Astrocyte (in vitro differentiated cells and primary cell): ENCODE data around the gene UGGT2. TPM values are rescaled to one million over a fixed set of nuclear protein-coding genes. Genes with fewer than 3 reads are reported as not detected.

Experiments
- DNase-seq: peaks from one replicate; pipeline ENCODE4 v3.0.0-alpha.2; 2010; ENCODE audit warnings: low read depth
- FAIRE-seq: peaks from 2 replicates; lab custom pipeline; 2011; peaks lifted over from hg19 to GRCh38; lab: Jason Lieb, UNC
- H2AFZ ChIP-seq: 2 replicates; pipeline ENCODE4 v1.6.0; 2012; ENCODE audit warnings: low read depth, low read length, inconsistent platforms
- H3K27ac ChIP-seq: 2 replicates; pipeline ENCODE4 v1.5.1; 2011; ENCODE audit warnings: low read depth, low read length, inconsistent platforms
- H3K27me3 ChIP-seq: 2 replicates; pipeline ENCODE4 v1.6.0; 2011; ENCODE audit warnings: low read length, inconsistent platforms; ENCODE audit not compliant: insufficient read depth
- H3K36me3 ChIP-seq: 2 replicates; pipeline ENCODE4 v1.5.1; 2011; ENCODE audit warnings: low read length, inconsistent platforms; ENCODE audit not compliant: insufficient read depth
- H3K4me1 ChIP-seq: 2 replicates; pipeline ENCODE4 v1.5.1; 2011; ENCODE audit warnings: low read length, inconsistent platforms; ENCODE audit not compliant: insufficient read depth
- H3K4me2 ChIP-seq: 2 replicates; pipeline ENCODE4 v1.6.0; 2012; ENCODE audit warnings: low read length, inconsistent platforms
- H3K4me3 ChIP-seq: 2 replicates; pipeline ENCODE4 v1.5.1; 2011; ENCODE audit warnings: low read depth, mild to moderate bottlenecking, low read length, inconsistent platforms; ENCODE audit not compliant: insufficient read depth
- H3K79me2 ChIP-seq: 2 replicates; pipeline ENCODE4 v1.6.0; 2012; ENCODE audit warnings: mild to moderate bottlenecking, low read length, inconsistent platforms; ENCODE audit not compliant: insufficient read depth
- H3K9ac ChIP-seq: 2 replicates; pipeline ENCODE4 v1.6.0; 2012; ENCODE audit warnings: mild to moderate bottlenecking, low read length, inconsistent platforms
- H3K9me3 ChIP-seq: 2 replicates; pipeline ENCODE4 v1.5.1; 2012; ENCODE audit warnings: low read depth, mild to moderate bottlenecking, low read length, inconsistent platforms; ENCODE audit not compliant: insufficient read depth
- H4K20me1 ChIP-seq: 2 replicates; pipeline ENCODE4 v1.6.0; 2012; ENCODE audit warnings: low read length, inconsistent platforms; ENCODE audit not compliant: insufficient read depth
- H3K27ac Mint-ChIP-seq: one replicate; pipeline ENCODE4 v1.8.0; 2021; ENCODE audit warnings: mild to moderate bottlenecking, mixed read lengths; ENCODE audit not compliant: unreplicated experiment
- H3K27me3 Mint-ChIP-seq: one replicate; pipeline ENCODE4 v1.8.0; 2021; ENCODE audit warnings: low read depth, mixed read lengths; ENCODE audit not compliant: unreplicated experiment
- H3K36me3 Mint-ChIP-seq: one replicate; pipeline ENCODE4 v1.8.0; 2021; ENCODE audit warnings: low read depth, mixed read lengths; ENCODE audit not compliant: unreplicated experiment
- H3K4me1 Mint-ChIP-seq: one replicate; pipeline ENCODE4 v1.8.0; 2021; ENCODE audit warnings: low read depth, mixed read lengths; ENCODE audit not compliant: unreplicated experiment
- H3K4me3 Mint-ChIP-seq: one replicate; pipeline ENCODE4 v1.8.0; 2021; ENCODE audit warnings: mild to moderate bottlenecking, moderate library complexity, mixed read lengths; ENCODE audit not compliant: unreplicated experiment
- H3K9me3 Mint-ChIP-seq: one replicate; pipeline ENCODE4 v1.8.0; 2021; ENCODE audit warnings: mild to moderate bottlenecking, mixed read lengths; ENCODE audit not compliant: unreplicated experiment
- CTCF ChIP-seq: IDR thresholded peaks from 2 replicates; pipeline ENCODE4 v1.5.1; 2011; ENCODE audit warnings: low read depth, mild to moderate bottlenecking, inconsistent platforms, low read length, moderate library complexity; ENCODE audit not compliant: insufficient read depth
- EZH2 ChIP-seq: IDR thresholded peaks from 2 replicates; pipeline ENCODE4 v1.6.1; 2012; ENCODE audit warnings: mild to moderate bottlenecking, low read length, inconsistent platforms; ENCODE audit not compliant: insufficient read depth
- total RNA-seq: library from RNA; stranded (reverse); gene quantifications from 2 replicates; pipeline ENCODE4 v1.2.1, GENCODE V29; 2021

UGGT2 gene
- total RNA-seq, 1 donor from 2014 or later: 36.2 TPM

GRCh38 chr13:95955719-95956118 lies 97.5 kb downstream of the UGGT2 start:
- Mint-ChIP-seq H3K27me3 (no peaks in the 10 kb centered on the region), H3K4me3 (no peak overlapping the region), H3K27ac (no peak overlapping the region), H3K36me3 (peaks cover 18% of the 10 kb centered on the region), H3K9me3 (peaks cover 13% of the 10 kb centered on the region), H3K4me1 (peaks cover 7% of the 10 kb centered on the region)
- no peaks in the 10 kb centered on the region for H3K27me3 ChIP-seq
- TF ChIP-seq EZH2: no peak
- TF ChIP-seq CTCF: no peak
- no peak overlapping the region for H2AFZ ChIP-seq
- H3K9ac ChIP-seq: no peak overlapping the region
- no peak overlapping the region for H3K4me2 ChIP-seq
- no peak overlapping the region for H3K27ac ChIP-seq
- no peak for DNase-seq
- H3K4me1 ChIP-seq: no peaks in the 10 kb centered on the region
- H3K9me3 ChIP-seq: no peaks in the 10 kb centered on the region
- no peaks in the 10 kb centered on the region for H3K79me2 ChIP-seq
- H4K20me1 ChIP-seq: peaks cover 6% of the 10 kb centered on the region
- FAIRE-seq: no peak
- H3K36me3 ChIP-seq: no peaks in the 10 kb centered on the region
- no peak overlapping the region for H3K4me3 ChIP-seq

GRCh38 chr13:95955255-95955654 lies 97.9 kb downstream of the UGGT2 start:
- no peak for DNase-seq
- H3K27ac ChIP-seq: no peak overlapping the region
- no peaks in the 10 kb centered on the region for H3K27me3 ChIP-seq
- Mint-ChIP-seq H3K4me3 (no peak overlapping the region), H3K27ac (no peak overlapping the region), H3K27me3 (no peaks in the 10 kb centered on the region), H3K36me3 (peaks cover 14% of the 10 kb centered on the region), H3K9me3 (peaks cover 9% of the 10 kb centered on the region), H3K4me1 (peaks cover 7% of the 10 kb centered on the region)
- H4K20me1 ChIP-seq: peaks cover 6% of the 10 kb centered on the region
- H3K9ac ChIP-seq: no peak overlapping the region
- H3K36me3 ChIP-seq: no peaks in the 10 kb centered on the region
- no peak overlapping the region for H3K4me2 ChIP-seq
- no peak for TF ChIP-seq CTCF
- TF ChIP-seq EZH2: no peak
- no peaks in the 10 kb centered on the region for H3K9me3 ChIP-seq
- no peak overlapping the region for H2AFZ ChIP-seq
- no peak for FAIRE-seq
- no peaks in the 10 kb centered on the region for H3K79me2 ChIP-seq
- no peaks in the 10 kb centered on the region for H3K4me1 ChIP-seq
- H3K4me3 ChIP-seq: no peak overlapping the region

- Histone ChIP-seq H4K20me1 (no peaks in the 10 kb centered on the region), H3K4me1 (no peaks in the 10 kb centered on the region), H3K27me3 (no peaks in the 10 kb centered on the region), H3K9me3 (no peaks in the 10 kb centered on the region), H3K4me3 (no peak overlapping the region), H2AFZ (no peak overlapping the region), H3K36me3 (no peaks in the 10 kb centered on the region), H3K9ac (no peak overlapping the region), H3K4me2 (no peak overlapping the region), H3K27ac (no peak overlapping the region), H3K79me2 (no peaks in the 10 kb centered on the region)
- FAIRE-seq: no peak
- DNase-seq: no peak
- Mint-ChIP-seq H3K27me3 (no peaks in the 10 kb centered on the region), H3K9me3 (peaks cover 3% of the 10 kb centered on the region), H3K4me1 (peaks cover 7% of the 10 kb centered on the region), H3K4me3 (no peak overlapping the region), H3K27ac (no peak overlapping the region), H3K36me3 (peaks cover 6% of the 10 kb centered on the region)
- TF ChIP-seq CTCF: no peak
- TF ChIP-seq EZH2: no peak
Observed at GRCh38 chr13:95954266-95954665, 98.9 kb downstream of the UGGT2 start.
